Liver (tissue), 9 donors: ENCODE data around the gene ABHD17A. TPM values are rescaled to one million over a fixed set of nuclear protein-coding genes. Genes with fewer than 3 reads are reported as not detected.

ENCODE experiments used
- DNase-seq: peaks from one replicate; pipeline ENCODE4 v3.0.0-alpha.2; 2017; ENCODE audit warnings: low spot score
- H3K27ac ChIP-seq, 2 donors: one replicate each; pipeline ENCODE4 v1.7.0; 2013; ENCODE audit warnings: inconsistent platforms in 2 of 2, low read length in 2 of 2, control low read depth in 1 of 2, low read depth in 1 of 2, mild to moderate bottlenecking in 1 of 2
- H3K27me3 ChIP-seq, 4 donors: one replicate each; pipeline versions ENCODE4 v1.6.1 to v1.7.0; 2013; ENCODE audit warnings: low read length in 3 of 4, inconsistent platforms in 1 of 4, mild to moderate bottlenecking in 1 of 4, moderate library complexity in 1 of 4; ENCODE audit not compliant: control insufficient read depth in 4 of 4, insufficient read depth in 4 of 4
- H3K36me3 ChIP-seq, 4 donors: one replicate each; pipeline versions ENCODE4 v1.6.1 to v1.7.0; 2013; ENCODE audit warnings: low read length in 3 of 4, mild to moderate bottlenecking in 3 of 4, low read depth in 1 of 4, moderate library complexity in 1 of 4; ENCODE audit not compliant: control insufficient read depth in 4 of 4, insufficient read depth in 3 of 4
- H3K4me1 ChIP-seq, 4 donors: one replicate each; pipeline versions ENCODE4 v1.6.1 to v1.7.0; 2013; ENCODE audit warnings: low read length in 3 of 4, mild to moderate bottlenecking in 3 of 4, moderate library complexity in 1 of 4; ENCODE audit not compliant: control insufficient read depth in 4 of 4, insufficient read depth in 4 of 4
- H3K4me3 ChIP-seq, 3 donors: one replicate each; pipeline versions ENCODE4 v1.6.1 to v1.7.0; 2013; ENCODE audit warnings: low read length in 3 of 3, control low read depth in 1 of 3, low read depth in 1 of 3, mild to moderate bottlenecking in 1 of 3
- H3K9ac ChIP-seq, 2 donors: one replicate each; pipeline ENCODE4 v1.7.0; 2013; ENCODE audit warnings: low read length in 2 of 2, mild to moderate bottlenecking in 2 of 2, moderate library complexity in 2 of 2, control low read depth in 1 of 2, low read depth in 1 of 2
- H3K9me3 ChIP-seq, 4 donors: one replicate each; pipeline versions ENCODE4 v1.6.1 to v1.7.0; 2013; ENCODE audit warnings: low read length in 3 of 4; ENCODE audit not compliant: control insufficient read depth in 4 of 4
- ATF3 ChIP-seq: IDR thresholded peaks from 2 replicates; pipeline ENCODE4 v1.6.1; 2016; ENCODE audit warnings: antibody characterized with exemption
- CTCF ChIP-seq: fragments of 150-350 bp; IDR thresholded peaks from 2 replicates; pipeline ENCODE4 v1.5.1; 2017; ENCODE audit warnings: improper control_type of control experiment, low read depth, low read length; ENCODE audit not compliant: missing input control
- EGR1 ChIP-seq, 2 donors: IDR thresholded peaks; 2 replicates each; pipeline ENCODE4 v1.6.1; 2016 to 2018; ENCODE audit warnings: antibody characterized with exemption in 2 of 2, low read depth in 2 of 2
- FOXA1 ChIP-seq: IDR thresholded peaks from 2 replicates; pipeline ENCODE4 v1.6.1; 2016; ENCODE audit warnings: antibody characterized with exemption
- FOXA2 ChIP-seq: IDR thresholded peaks from 2 replicates; pipeline ENCODE4 v1.6.1; 2016; ENCODE audit warnings: antibody characterized with exemption
- GABPA ChIP-seq, 2 donors: IDR thresholded peaks in 1 of 2; conservative IDR thresholded peaks in 1 of 2; 2 replicates each; pipeline ENCODE4 v1.6.1; 2016; ENCODE audit warnings: antibody characterized with exemption in 2 of 2, mild to moderate bottlenecking in 1 of 2, moderate library complexity in 1 of 2
- HNF4A ChIP-seq, 2 donors: conservative IDR thresholded peaks; 2 replicates each; pipeline ENCODE4 v1.6.1; 2016; ENCODE audit warnings: antibody characterized with exemption in 2 of 2, mild to moderate bottlenecking in 2 of 2
- JUND ChIP-seq, 2 donors: IDR thresholded peaks; 2 replicates each; pipeline ENCODE4 v1.6.1; 2016; ENCODE audit warnings: antibody characterized with exemption in 2 of 2
- NR2F2 ChIP-seq: IDR thresholded peaks from 2 replicates; pipeline ENCODE4 v1.6.1; 2016; ENCODE audit warnings: antibody characterized with exemption
- RAD21 ChIP-seq, 2 donors: IDR thresholded peaks; 2 replicates each; pipeline ENCODE4 v1.6.1; 2016; ENCODE audit warnings: antibody characterized with exemption in 2 of 2, mild to moderate bottlenecking in 2 of 2
- RXRA ChIP-seq, 2 donors: IDR thresholded peaks; 2 replicates each; pipeline ENCODE4 v1.6.1; 2017 to 2018; ENCODE audit warnings: antibody characterized with exemption in 2 of 2, mild to moderate bottlenecking in 1 of 2
- SP1 ChIP-seq: IDR thresholded peaks from 2 replicates; pipeline ENCODE4 v1.6.1; 2018; ENCODE audit warnings: antibody characterized with exemption, mild to moderate bottlenecking
- TAF1 ChIP-seq: conservative IDR thresholded peaks from 2 replicates; pipeline ENCODE4 v1.6.1; 2016; ENCODE audit warnings: antibody characterized with exemption, mild to moderate bottlenecking
- YY1 ChIP-seq: IDR thresholded peaks from 2 replicates; pipeline ENCODE4 v1.6.1; 2016; ENCODE audit warnings: antibody characterized with exemption, mild to moderate bottlenecking
- ZBTB33 ChIP-seq: IDR thresholded peaks from 2 replicates; pipeline ENCODE4 v1.6.1; 2016; ENCODE audit warnings: antibody characterized with exemption
- WGBS: extraction: QIAGEN DNeasy Blood & Tissue Kit; methylation state at CpG from one replicate; pipeline ENCODE4 v1.1.7; 2013; 5-methylcytosine and 5-hydroxymethylcytosine counted together
- polyA plus RNA-seq, 2 donors: library from polyadenylated mRNA; stranded (reverse) in 1 of 2; unstranded in 1 of 2; fragments of 200-250 nt in 1 of 2; fragments of >200 nt in 1 of 2; fragmentation: Nextera tagmentation in 1 of 2; extraction: Ambion mirVana in 1 of 2; gene quantifications; one replicate each; pipeline versions ENCODE4 v1.2.1 to v1.2.3, GENCODE V29; 2013 to 2015
- total RNA-seq, 2 donors: library from RNA; depleted of rRNA; stranded (reverse); fragments of >200 nt; gene quantifications; one replicate each; pipeline ENCODE4 v1.2.3, GENCODE V29; 2014
- TF ChIP-seq, protein P1 (sequence below): IDR thresholded peaks from 2 replicates; pipeline ENCODE4 v1.6.1; 2016; ENCODE audit warnings: antibody characterized with exemption, mild to moderate bottlenecking
- TF ChIP-seq, protein P2 (sequence below): IDR thresholded peaks from 2 replicates; pipeline ENCODE4 v1.6.1; 2016; ENCODE audit warnings: antibody characterized with exemption
- donor health status: healthy.
- donor health status: healthy.
- donor health status: healthy.
- donor health status: healthy.
- donor health status: healthy.

The ABHD17A gene
- total and polyA plus RNA-seq, 4 donors: 8.1 to 30.2 (median 27.0) TPM

- H3K9me3 ChIP-seq: no peaks in the 10 kb centered on the region
- no peak for DNase-seq
- no peaks in the 10 kb centered on the region for H3K36me3 ChIP-seq
- H3K4me1 ChIP-seq: peaks cover 3 to 11% (median 10%) of the 10 kb centered on the region in 4 donors
- no peak overlapping the region for H3K9ac ChIP-seq
- WGBS: 75% methylated on average over 7 of the region's 7 CpGs
- H3K27ac ChIP-seq: no peak overlapping the region
- H3K27me3 ChIP-seq: no peaks in the 10 kb centered on the region
- H3K4me3 ChIP-seq: no peak overlapping the region
- no peak for TF ChIP-seq ZBTB33
- TF ChIP-seq RXRA (IDR thresholded peaks at IDR 0.05): no peak
- TF ChIP-seq, protein P1, sequence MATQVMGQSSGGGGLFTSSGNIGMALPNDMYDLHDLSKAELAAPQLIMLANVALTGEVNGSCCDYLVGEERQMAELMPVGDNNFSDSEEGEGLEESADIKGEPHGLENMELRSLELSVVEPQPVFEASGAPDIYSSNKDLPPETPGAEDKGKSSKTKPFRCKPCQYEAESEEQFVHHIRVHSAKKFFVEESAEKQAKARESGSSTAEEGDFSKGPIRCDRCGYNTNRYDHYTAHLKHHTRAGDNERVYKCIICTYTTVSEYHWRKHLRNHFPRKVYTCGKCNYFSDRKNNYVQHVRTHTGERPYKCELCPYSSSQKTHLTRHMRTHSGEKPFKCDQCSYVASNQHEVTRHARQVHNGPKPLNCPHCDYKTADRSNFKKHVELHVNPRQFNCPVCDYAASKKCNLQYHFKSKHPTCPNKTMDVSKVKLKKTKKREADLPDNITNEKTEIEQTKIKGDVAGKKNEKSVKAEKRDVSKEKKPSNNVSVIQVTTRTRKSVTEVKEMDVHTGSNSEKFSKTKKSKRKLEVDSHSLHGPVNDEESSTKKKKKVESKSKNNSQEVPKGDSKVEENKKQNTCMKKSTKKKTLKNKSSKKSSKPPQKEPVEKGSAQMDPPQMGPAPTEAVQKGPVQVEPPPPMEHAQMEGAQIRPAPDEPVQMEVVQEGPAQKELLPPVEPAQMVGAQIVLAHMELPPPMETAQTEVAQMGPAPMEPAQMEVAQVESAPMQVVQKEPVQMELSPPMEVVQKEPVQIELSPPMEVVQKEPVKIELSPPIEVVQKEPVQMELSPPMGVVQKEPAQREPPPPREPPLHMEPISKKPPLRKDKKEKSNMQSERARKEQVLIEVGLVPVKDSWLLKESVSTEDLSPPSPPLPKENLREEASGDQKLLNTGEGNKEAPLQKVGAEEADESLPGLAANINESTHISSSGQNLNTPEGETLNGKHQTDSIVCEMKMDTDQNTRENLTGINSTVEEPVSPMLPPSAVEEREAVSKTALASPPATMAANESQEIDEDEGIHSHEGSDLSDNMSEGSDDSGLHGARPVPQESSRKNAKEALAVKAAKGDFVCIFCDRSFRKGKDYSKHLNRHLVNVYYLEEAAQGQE: no peak
- TF ChIP-seq RAD21 (IDR thresholded peaks at IDR 0.05): no peak
- TF ChIP-seq SP1: no peak
- no peak for TF ChIP-seq HNF4A (conservative IDR thresholded peaks at IDR 0.05)
- no peak for TF ChIP-seq YY1
- no peak for TF ChIP-seq ATF3
- TF ChIP-seq, protein P2, sequence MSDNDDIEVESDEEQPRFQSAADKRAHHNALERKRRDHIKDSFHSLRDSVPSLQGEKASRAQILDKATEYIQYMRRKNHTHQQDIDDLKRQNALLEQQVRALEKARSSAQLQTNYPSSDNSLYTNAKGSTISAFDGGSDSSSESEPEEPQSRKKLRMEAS: no peak
- TF ChIP-seq FOXA2: no peak
- TF ChIP-seq EGR1 (IDR thresholded peaks at IDR 0.05; ENCODE audit: low read depth in 2 of 2): no peak
- TF ChIP-seq GABPA (IDR thresholded peaks at IDR 0.05 in 1 of 2, conservative IDR thresholded peaks at IDR 0.05 in 1 of 2): no peak
- no peak for TF ChIP-seq TAF1
- TF ChIP-seq NR2F2: no peak
Observed at GRCh38 chr19:1933244-1933643, 47.9 kb upstream of the ABHD17A start.

DNA sequence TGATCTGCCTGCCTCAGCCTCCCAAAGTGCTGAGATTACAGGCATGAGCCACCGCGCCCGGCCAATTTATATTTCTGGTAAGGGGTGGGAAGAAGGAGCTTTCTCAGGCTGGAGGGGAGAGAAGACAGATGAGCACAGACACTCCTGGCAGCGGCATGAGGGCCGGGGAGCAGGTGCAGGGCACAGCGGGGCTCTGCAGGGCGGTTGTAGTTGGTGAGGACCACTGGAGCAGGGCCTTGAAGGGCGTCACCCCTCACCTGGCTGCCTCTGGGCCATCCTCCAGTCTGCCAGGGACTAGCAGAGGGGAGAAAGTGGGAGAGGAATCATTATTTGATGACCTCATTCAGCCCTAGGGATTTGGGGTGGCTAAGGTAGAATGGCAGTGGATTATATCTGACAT lies 47.1 kb upstream of the ABHD17A start:
- Histone ChIP-seq H3K9me3 (no peaks in the 10 kb centered on the region), H3K9ac (no peak overlapping the region), H3K4me1 (peaks cover 3 to 11% (median 10%) of the 10 kb centered on the region in 4 donors), H3K27ac (no peak overlapping the region), H3K27me3 (no peaks in the 10 kb centered on the region), H3K36me3 (no peaks in the 10 kb centered on the region), H3K4me3 (no peak overlapping the region)
- 89% methylated on average over 8 of the region's 8 CpGs for WGBS
- DNase-seq: no peak
- TF ChIP-seq JUND (IDR thresholded peaks at IDR 0.05) (no peak), ATF3 (no peak), CTCF (no peak), YY1 (no peak), NR2F2 (no peak), TAF1 (no peak), SP1 (no peak), ZBTB33 (no peak), RXRA (IDR thresholded peaks at IDR 0.05) (no peak), EGR1 (IDR thresholded peaks at IDR 0.05; ENCODE audit: low read depth in 2 of 2) (no peak), FOXA2 (no peak), GABPA (IDR thresholded peaks at IDR 0.05 in 1 of 2, conservative IDR thresholded peaks at IDR 0.05 in 1 of 2) (no peak), FOXA1 (no peak)
- TF ChIP-seq, protein P1: no peak
